BJ (cell line): ENCODE results near the gene NMUR2. TPM values are rescaled to one million over a fixed set of nuclear protein-coding genes. Genes with fewer than 3 reads are reported as not detected.

ENCODE experiments used
- CTCF ChIA-PET: fragments of 350-600 bp; formaldehyde crosslinking; extraction: SDS; loops from one replicate; lab custom pipeline; 2021; ENCODE audit warnings: antibody characterized with exemption, inconsistent platforms; lab: Yijun Ruan, JAX
- POLR2A ChIA-PET: fragments of 300-600 bp; sonication (Branson Sonifier 250); formaldehyde crosslinking; extraction: SDS; loops from one replicate; lab custom pipeline; 2021; ENCODE audit warnings: antibody characterized with exemption; lab: Charles Lee
- DNase-seq: peaks from one replicate; pipeline ENCODE4 v3.0.0-alpha.2; 2011; ENCODE audit warnings: low read depth
- H3K27me3 ChIP-seq: 2 replicates; pipeline ENCODE4 v1.6.0; 2011; ENCODE audit warnings: low read length; ENCODE audit not compliant: control insufficient read depth, insufficient read depth
- H3K36me3 ChIP-seq: 2 replicates; pipeline ENCODE4 v1.5.1; 2011; ENCODE audit warnings: low read length; ENCODE audit not compliant: control insufficient read depth, insufficient read depth
- H3K4me3 ChIP-seq: 2 replicates; pipeline ENCODE4 v1.5.1; 2011; ENCODE audit warnings: low read depth, mild to moderate bottlenecking, control low read depth, low read length
- CTCF ChIP-seq: IDR thresholded peaks from 2 replicates; pipeline ENCODE4 v1.5.1; 2011; ENCODE audit warnings: low read depth, mild to moderate bottlenecking, control low read depth, inconsistent platforms, low read length, moderate library complexity; ENCODE audit not compliant: insufficient read depth
- polyA plus RNA-seq: library from polyadenylated mRNA; depleted of rRNA; stranded (reverse); fragments of >200 nt; gene quantifications from 2 replicates; pipeline ENCODE4 v1.2.3, GENCODE V29; 2011

The NMUR2 gene
- polyA plus RNA-seq, 1 experiment = not detected

- H3K27me3 ChIP-seq = no peaks in the 10 kb centered on the region
- ChIA-PET POLR2A (no interaction called here), CTCF (no interaction called here)
- TF ChIP-seq CTCF = no peak
- no peaks in the 10 kb centered on the region for H3K36me3 ChIP-seq
- no peak for DNase-seq
- H3K4me3 ChIP-seq = no peak overlapping the region
Observed at GRCh38 chr5:152355061-152355460, 50.0 kb downstream of the NMUR2 start.

- H3K36me3 ChIP-seq = no peaks in the 10 kb centered on the region
- POLR2A ChIA-PET = no interaction called here
- TF ChIP-seq CTCF = no peak
- CTCF ChIA-PET = no interaction called here
- H3K27me3 ChIP-seq = no peaks in the 10 kb centered on the region
- H3K4me3 ChIP-seq = no peak overlapping the region
- no peak for DNase-seq
Observed at GRCh38 chr5:152353001-152353400, 52.1 kb downstream of the NMUR2 start.

- TF ChIP-seq CTCF = peak; percentile 61
- Histone ChIP-seq H3K36me3 (no peaks in the 10 kb centered on the region), H3K4me3 (no peak overlapping the region), H3K27me3 (no peaks in the 10 kb centered on the region)
- DNase-seq = no peak
- POLR2A ChIA-PET = no interaction called here
- CTCF ChIA-PET = interaction anchor here (0.6 to 1.5 kb wide), 5 partner anchors 12 to 525 kb away, joined by 3 to 4 read pairs (median 4); no protein-coding TSS in a partner anchor
Observed at GRCh38 chr5:152349683-152350526, 55.2 kb downstream of the NMUR2 start.
